ENCODE measurements around the gene NOTUM. TPM values are rescaled to one million over a fixed set of nuclear protein-coding genes. Genes with fewer than 3 reads are reported as not detected.
A peak's percentile ranks its signal among the peaks of the same experiment; 100 is the strongest.

Gene NOTUM
- total and polyA plus RNA-seq, 2 donors (not counting 1 experiment from before 2014, with no cell fraction given), result 0.02 to 0.50 TPM

GRCh38 chr17:81917565-81918332 lies 43.2 kb downstream of the NOTUM start, which contains the start of gene SIRT7:
SIRT7 (minus strand) TSS chr17:81918176; CDS start chr17:81918131, 45 bp downstream.
- H4K20me1 ChIP-seq (ENCODE audit: control insufficient read depth, extremely low read depth, insufficient read depth, low read length), result no peaks in the 10 kb centered on the region
- H3K79me2 ChIP-seq (ENCODE audit: control insufficient read depth, insufficient read depth, low read length), result peaks cover 54% of the 10 kb centered on the region
- peaks cover 46% of the 10 kb centered on the region for H3K36me3 ChIP-seq (ENCODE audit: control insufficient read depth, insufficient read depth, low read length)
- no peaks in the 10 kb centered on the region for H3K9me3 ChIP-seq (ENCODE audit: control insufficient read depth, insufficient read depth, low read depth, low read length)
- no peaks in the 10 kb centered on the region for H3K27me3 ChIP-seq (ENCODE audit: control insufficient read depth, insufficient read depth, low read length)
- peak within 1 kb of the TSS; percentile 64 to 74 (median 70) for H3K4me3 ChIP-seq (replicated peaks in 1 of 4; ENCODE audit: control extremely low read depth in 1 of 4, insufficient read depth in 1 of 4, low read depth in 3 of 4, low read length in 4 of 4)
- TF ChIP-seq EZH2 (IDR thresholded peaks at IDR 0.05; ENCODE audit: low read length, missing control alignments) (no peak), CTCF (conservative IDR thresholded peaks at IDR 0.05 in 1 of 2, IDR thresholded peaks at IDR 0.05 in 1 of 2; ENCODE audit: low read depth in 1 of 2, low read length in 2 of 2) (no peak)
- H3K4me1 ChIP-seq (ENCODE audit: control insufficient read depth, extremely low read depth, insufficient read depth, low read length), result peaks cover 15% of the 10 kb centered on the region
- peak; percentile 48 to 64 for DNase-seq (ENCODE audit: low read depth in 2 of 2)
- H3K4me2 ChIP-seq (ENCODE audit: extremely low read depth, insufficient read depth, low read length), result peak within 1 kb of the TSS; percentile 100
- H3K27ac ChIP-seq (ENCODE audit: insufficient read depth, low read length), result peak within 1 kb of the TSS; percentile 56
- H3K9ac ChIP-seq (ENCODE audit: insufficient read depth, low read length), result peak within 1 kb of the TSS; percentile 72
- no peak within 1 kb of the TSS for H2AFZ ChIP-seq (ENCODE audit: low read length)

- H2AFZ ChIP-seq (ENCODE audit: low read length), result no peak overlapping the region
- peaks cover 13% of the 10 kb centered on the region for H3K4me1 ChIP-seq (ENCODE audit: control insufficient read depth, extremely low read depth, insufficient read depth, low read length)
- no peaks in the 10 kb centered on the region for H4K20me1 ChIP-seq (ENCODE audit: control insufficient read depth, extremely low read depth, insufficient read depth, low read length)
- DNase-seq (ENCODE audit: low read depth in 2 of 2), result peak; percentile 41 to 72
- H3K79me2 ChIP-seq (ENCODE audit: control insufficient read depth, insufficient read depth, low read length), result peaks cover 43% of the 10 kb centered on the region
- peak overlapping the region; percentile 100 for H3K4me2 ChIP-seq (ENCODE audit: extremely low read depth, insufficient read depth, low read length)
- peak overlapping the region; percentile 12 for H3K27ac ChIP-seq (ENCODE audit: insufficient read depth, low read length)
- H3K27me3 ChIP-seq (ENCODE audit: control insufficient read depth, insufficient read depth, low read length), result no peaks in the 10 kb centered on the region
- H3K9me3 ChIP-seq (ENCODE audit: control insufficient read depth, insufficient read depth, low read depth, low read length), result no peaks in the 10 kb centered on the region
- peak overlapping the region; percentile 26 to 74 (median 70) for H3K4me3 ChIP-seq (replicated peaks in 1 of 4; ENCODE audit: control extremely low read depth in 1 of 4, insufficient read depth in 1 of 4, low read depth in 3 of 4, low read length in 4 of 4)
- H3K36me3 ChIP-seq (ENCODE audit: control insufficient read depth, insufficient read depth, low read length), result peaks cover 43% of the 10 kb centered on the region
- H3K9ac ChIP-seq (ENCODE audit: insufficient read depth, low read length), result no peak overlapping the region
- TF ChIP-seq CTCF (conservative IDR thresholded peaks at IDR 0.05 in 1 of 2, IDR thresholded peaks at IDR 0.05 in 1 of 2; ENCODE audit: low read depth in 1 of 2, low read length in 2 of 2) (no peak), EZH2 (IDR thresholded peaks at IDR 0.05; ENCODE audit: low read length, missing control alignments) (no peak)
These were observed 44.6 kb downstream of the NOTUM start for GRCh38 chr17:81916234-81917001.

- Histone ChIP-seq H3K4me2 (ENCODE audit: extremely low read depth, insufficient read depth, low read length) (no peak overlapping the region), H3K27ac (ENCODE audit: insufficient read depth, low read length) (no peak overlapping the region), H2AFZ (ENCODE audit: low read length) (no peak overlapping the region), H3K36me3 (ENCODE audit: control insufficient read depth, insufficient read depth, low read length) (peaks cover 38% of the 10 kb centered on the region), H3K4me3 (replicated peaks in 1 of 4; ENCODE audit: control extremely low read depth in 1 of 4, insufficient read depth in 1 of 4, low read depth in 3 of 4, low read length in 4 of 4) (no peak overlapping the region), H4K20me1 (ENCODE audit: control insufficient read depth, extremely low read depth, insufficient read depth, low read length) (no peaks in the 10 kb centered on the region), H3K27me3 (ENCODE audit: control insufficient read depth, insufficient read depth, low read length) (no peaks in the 10 kb centered on the region), H3K9me3 (ENCODE audit: control insufficient read depth, insufficient read depth, low read depth, low read length) (no peaks in the 10 kb centered on the region), H3K79me2 (ENCODE audit: control insufficient read depth, insufficient read depth, low read length) (peaks cover 33% of the 10 kb centered on the region), H3K9ac (ENCODE audit: insufficient read depth, low read length) (no peak overlapping the region), H3K4me1 (ENCODE audit: control insufficient read depth, extremely low read depth, insufficient read depth, low read length) (peaks cover 8% of the 10 kb centered on the region)
- DNase-seq (ENCODE audit: low read depth in 2 of 2), result no peak
- TF ChIP-seq EZH2 (IDR thresholded peaks at IDR 0.05; ENCODE audit: low read length, missing control alignments) (no peak), CTCF (conservative IDR thresholded peaks at IDR 0.05 in 1 of 2, IDR thresholded peaks at IDR 0.05 in 1 of 2; ENCODE audit: low read depth in 1 of 2, low read length in 2 of 2) (no peak)
These were observed 45.7 kb downstream of the NOTUM start for GRCh38 chr17:81915331-81915730.
